PC-9 (cell line): ENCODE results near the gene HOMER3. TPM values are rescaled to one million over a fixed set of nuclear protein-coding genes. Genes with fewer than 3 reads are reported as not detected.
A peak's percentile ranks its signal among the peaks of the same experiment; 100 is the strongest.

ENCODE experiments used
- BruUV-seq: library from RNA; stranded (reverse); fragments of 400-500 nt; replicated peaks from 2 replicates; lab custom pipeline; 2021; lab: Mats Ljungman, UMichigan
- CTCF ChIA-PET: fragments of 300-600 bp; sonication (Branson Sonifier 250); formaldehyde crosslinking; loops from one replicate; lab custom pipeline; 2022; ENCODE audit warnings: antibody characterized with exemption; lab: Charles Lee
- POLR2A ChIA-PET: fragments of 300-600 bp; sonication (Branson Sonifier 250); formaldehyde crosslinking; loops from one replicate; lab custom pipeline; 2022; ENCODE audit warnings: antibody characterized with exemption; ENCODE audit not compliant: unreplicated experiment; lab: Charles Lee
- DNase-seq, 2 experiments: peaks; one replicate each; pipeline versions ENCODE4 v3.0.0 to v3.0.0-alpha.2; 2015 to 2022; ENCODE audit warnings: mixed read lengths in 1 of 2
- H2AFZ ChIP-seq: fragments of 200-600 bp; sonication (generic); 2 replicates; pipeline ENCODE4 v1.8.1; 2017; ENCODE audit warnings: antibody characterized with exemption
- H3F3A ChIP-seq: fragments of 200-600 bp; sonication (generic); 2 replicates; pipeline ENCODE4 v1.8.1; 2017; ENCODE audit warnings: antibody characterized with exemption, mild to moderate bottlenecking, low read depth; ENCODE audit not compliant: insufficient read depth
- H3K27ac ChIP-seq: fragments of 200-600 bp; sonication (generic); 2 replicates; pipeline ENCODE4 v1.6.1; 2016; ENCODE audit warnings: mixed run types
- H3K27me3 ChIP-seq: fragments of 200-600 bp; sonication (generic); 2 replicates; pipeline ENCODE4 v1.6.1; 2016; ENCODE audit warnings: low read depth, mixed run types; ENCODE audit not compliant: insufficient read depth
- H3K36me3 ChIP-seq: fragments of 200-600 bp; sonication (generic); 2 replicates; pipeline ENCODE4 v1.6.1; 2016; ENCODE audit warnings: low read depth, mixed run types
- H3K4me1 ChIP-seq: fragments of 200-600 bp; sonication (generic); replicated peaks from 2 replicates; pipeline ENCODE4 v1.6.1; 2016; ENCODE audit warnings: mixed run types; ENCODE audit not compliant: insufficient read depth
- H3K4me2 ChIP-seq: fragments of 200-600 bp; sonication (generic); 2 replicates; pipeline ENCODE4 v1.6.1; 2017; ENCODE audit warnings: mixed run types
- H3K4me3 ChIP-seq: fragments of 200-600 bp; sonication (generic); 2 replicates; pipeline ENCODE4 v1.6.1; 2016; ENCODE audit warnings: mixed run types
- H3K79me2 ChIP-seq: fragments of 200-600 bp; sonication (generic); 2 replicates; pipeline ENCODE4 v1.6.1; 2017; ENCODE audit warnings: low read depth, mixed run types
- H3K9me2 ChIP-seq: fragments of 200-600 bp; sonication (generic); 2 replicates; pipeline ENCODE4 v1.8.1; 2017; ENCODE audit warnings: mild to moderate bottlenecking; ENCODE audit not compliant: insufficient read depth
- H3K9me3 ChIP-seq: fragments of 200-600 bp; sonication (generic); 2 replicates; pipeline ENCODE4 v1.8.1; 2016; ENCODE audit warnings: low read depth; ENCODE audit not compliant: insufficient read depth
- H4K20me1 ChIP-seq: fragments of 200-600 bp; sonication (generic); 2 replicates; pipeline ENCODE4 v1.8.1; 2017; ENCODE audit not compliant: insufficient read depth
- CTCF ChIP-seq: fragments of 200-600 bp; sonication (generic); conservative IDR thresholded peaks from 2 replicates; pipeline ENCODE4 v1.6.1; 2017; ENCODE audit warnings: mixed run types, antibody characterized with exemption, mild to moderate bottlenecking, moderate library complexity
- EZH2 ChIP-seq: fragments of 200-600 bp; sonication (generic); IDR thresholded peaks from 2 replicates; pipeline ENCODE4 v1.8.0; 2017; ENCODE audit warnings: antibody characterized with exemption, low read depth
- intact Hi-C: fragments of 100-400 bp; cut with micrococcal nuclease; formaldehyde crosslinking; loops from one replicate; pipeline ENCODE4 v1.10.0; 2022; ENCODE audit not compliant: unreplicated experiment
- total RNA-seq: library from RNA; stranded (reverse); gene quantifications from 2 replicates; pipeline ENCODE4 v1.2.3, GENCODE V29; 2021

HOMER3 gene
- total RNA-seq, 1 experiment from 2014 or later: 55.7 TPM

GRCh38 chr19:18972851-18973250 is 31.8 kb upstream of the HOMER3 start:
- H3F3A ChIP-seq: peaks cover 34% of the 10 kb centered on the region
- BruUV-seq: no TSS peak
- H3K4me3 ChIP-seq: no peak overlapping the region
- no peaks in the 10 kb centered on the region for H4K20me1 ChIP-seq
- H3K4me2 ChIP-seq: no peak overlapping the region
- peaks cover 36% of the 10 kb centered on the region for H3K4me1 ChIP-seq
- H3K79me2 ChIP-seq: no peaks in the 10 kb centered on the region
- ChIA-PET POLR2A (no interaction called here), CTCF (interaction anchor here (0.7 kb wide), 1 partner anchor 954 kb away, joined by 3 read pairs; no protein-coding TSS in a partner anchor)
- intact Hi-C loops: no loop called here
- H2AFZ ChIP-seq: no peak overlapping the region
- H3K27me3 ChIP-seq: no peaks in the 10 kb centered on the region
- no peak for TF ChIP-seq CTCF
- TF ChIP-seq EZH2: no peak
- H3K27ac ChIP-seq: no peak overlapping the region
- no peaks in the 10 kb centered on the region for H3K9me3 ChIP-seq
- H3K36me3 ChIP-seq: no peaks in the 10 kb centered on the region
- H3K9me2 ChIP-seq: no peaks in the 10 kb centered on the region
- DNase-seq: no peak

- TF ChIP-seq EZH2 (no peak), CTCF (no peak)
- no peaks in the 10 kb centered on the region for H3K27me3 ChIP-seq
- no peaks in the 10 kb centered on the region for H3K9me2 ChIP-seq
- no peak overlapping the region for H3K4me2 ChIP-seq
- H3K4me3 ChIP-seq: no peak overlapping the region
- DNase-seq: no peak
- BruUV-seq: no TSS peak
- H3F3A ChIP-seq: peaks cover 39% of the 10 kb centered on the region
- H3K4me1 ChIP-seq: peaks cover 41% of the 10 kb centered on the region
- POLR2A ChIA-PET: no interaction called here
- no peaks in the 10 kb centered on the region for H3K79me2 ChIP-seq
- no peaks in the 10 kb centered on the region for H3K9me3 ChIP-seq
- H3K27ac ChIP-seq: no peak overlapping the region
- no peaks in the 10 kb centered on the region for H4K20me1 ChIP-seq
- intact Hi-C loops: no loop called here
- CTCF ChIA-PET: interaction anchor here (0.7 kb wide), 1 partner anchor 954 kb away, joined by 3 read pairs; no protein-coding TSS in a partner anchor
- no peak overlapping the region for H2AFZ ChIP-seq
- no peaks in the 10 kb centered on the region for H3K36me3 ChIP-seq
Observed at GRCh38 chr19:18972301-18972811, 31.3 kb upstream of the HOMER3 start.

GRCh38 chr19:18969931-18970659 is 29.1 kb upstream of the HOMER3 start:
- TSS peak; percentile 74 for BruUV-seq
- Histone ChIP-seq H3K4me1 (peaks cover 45% of the 10 kb centered on the region), H2AFZ (no peak overlapping the region), H3K9me2 (no peaks in the 10 kb centered on the region), H3F3A (peaks cover 52% of the 10 kb centered on the region), H3K4me2 (peak overlapping the region; percentile 58), H3K27me3 (no peaks in the 10 kb centered on the region), H3K4me3 (no peak overlapping the region), H3K9me3 (no peaks in the 10 kb centered on the region), H4K20me1 (no peaks in the 10 kb centered on the region), H3K36me3 (no peaks in the 10 kb centered on the region), H3K79me2 (no peaks in the 10 kb centered on the region), H3K27ac (peak overlapping the region; percentile 80)
- no peak for TF ChIP-seq CTCF
- no peak for TF ChIP-seq EZH2
- CTCF ChIA-PET: no interaction called here
- POLR2A ChIA-PET: no interaction called here
- intact Hi-C loops: no loop called here
- DNase-seq: no peak
